Measurements from ENCODE around the gene LRRC15. TPM values are rescaled to one million over a fixed set of nuclear protein-coding genes. Genes with fewer than 3 reads are reported as not detected.

Gene LRRC15
- 1 to 10 TPM in 3 of 4 donors, under 1 TPM in 1; 0.79 to 6.7 (median 1.4) TPM for total RNA-seq

DNA sequence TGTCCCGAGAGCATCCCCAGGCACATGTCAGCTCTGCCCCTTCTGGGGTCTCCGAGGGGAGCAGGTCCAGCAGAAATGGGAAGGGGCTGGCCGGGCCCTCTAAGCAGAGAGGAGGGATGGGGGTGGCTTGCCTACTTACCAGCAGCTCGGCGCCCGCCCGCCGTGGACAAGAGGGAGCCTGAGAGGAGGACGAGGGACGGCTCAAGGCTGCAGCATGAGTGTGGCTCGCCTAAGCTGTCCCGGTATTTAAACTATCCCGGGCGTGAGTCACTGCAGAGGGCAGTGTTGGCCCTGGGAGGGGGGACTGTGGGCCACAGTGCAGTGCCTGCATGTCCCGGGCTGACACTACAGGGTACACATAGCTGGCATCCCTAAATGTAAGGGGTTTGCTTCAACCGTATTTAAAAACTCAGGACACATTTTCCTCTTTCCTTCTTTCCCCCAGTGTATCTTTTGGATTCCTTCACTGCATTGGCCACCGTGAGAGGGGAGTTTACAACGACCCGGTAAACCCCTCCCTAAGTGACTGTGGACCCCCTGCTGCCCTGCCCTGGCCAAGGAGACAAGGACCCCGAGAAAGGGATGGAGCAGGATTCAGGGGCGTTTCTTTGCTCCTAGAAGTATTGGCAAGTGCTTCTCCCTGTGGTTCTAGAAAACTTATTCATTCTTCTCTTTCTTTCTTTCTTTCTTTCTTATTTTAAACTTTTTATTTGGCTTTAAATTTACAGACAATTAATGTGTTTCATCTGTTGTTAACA is at the start of gene LRRC15:
TSS of gene LRRC15 (minus strand) at position 222 of the 758 bp plus-strand sequence. CDS start 8,700 bp downstream, outside the sequence.
- Histone ChIP-seq H3K27ac (no peak within 1 kb of the TSS), H3K4me3 (replicated peaks in 1 of 3) (no peak within 1 kb of the TSS), H3K9me3 (no peaks in the 10 kb centered on the region), H3K36me3 (no peaks in the 10 kb centered on the region), H3K27me3 (no peaks in the 10 kb centered on the region), H3K4me1 (peaks cover 0 to 7% of the 10 kb centered on the region in 2 donors)
- DNase-seq = peak; percentile 46 to 57
- TF ChIP-seq POLR2A (IDR thresholded peaks at IDR 0.05) = no peak
- TF ChIP-seq, protein P1, sequence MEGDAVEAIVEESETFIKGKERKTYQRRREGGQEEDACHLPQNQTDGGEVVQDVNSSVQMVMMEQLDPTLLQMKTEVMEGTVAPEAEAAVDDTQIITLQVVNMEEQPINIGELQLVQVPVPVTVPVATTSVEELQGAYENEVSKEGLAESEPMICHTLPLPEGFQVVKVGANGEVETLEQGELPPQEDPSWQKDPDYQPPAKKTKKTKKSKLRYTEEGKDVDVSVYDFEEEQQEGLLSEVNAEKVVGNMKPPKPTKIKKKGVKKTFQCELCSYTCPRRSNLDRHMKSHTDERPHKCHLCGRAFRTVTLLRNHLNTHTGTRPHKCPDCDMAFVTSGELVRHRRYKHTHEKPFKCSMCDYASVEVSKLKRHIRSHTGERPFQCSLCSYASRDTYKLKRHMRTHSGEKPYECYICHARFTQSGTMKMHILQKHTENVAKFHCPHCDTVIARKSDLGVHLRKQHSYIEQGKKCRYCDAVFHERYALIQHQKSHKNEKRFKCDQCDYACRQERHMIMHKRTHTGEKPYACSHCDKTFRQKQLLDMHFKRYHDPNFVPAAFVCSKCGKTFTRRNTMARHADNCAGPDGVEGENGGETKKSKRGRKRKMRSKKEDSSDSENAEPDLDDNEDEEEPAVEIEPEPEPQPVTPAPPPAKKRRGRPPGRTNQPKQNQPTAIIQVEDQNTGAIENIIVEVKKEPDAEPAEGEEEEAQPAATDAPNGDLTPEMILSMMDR (IDR thresholded peaks at IDR 0.05) = peak in 2 of 6 experiments; percentile 20 to 32
- WGBS, 2 donors = 15 to 23% methylated on average over 21 of the region's 21 CpGs
- intact Hi-C loops (cut with DNase I) = no loop called here

DNA sequence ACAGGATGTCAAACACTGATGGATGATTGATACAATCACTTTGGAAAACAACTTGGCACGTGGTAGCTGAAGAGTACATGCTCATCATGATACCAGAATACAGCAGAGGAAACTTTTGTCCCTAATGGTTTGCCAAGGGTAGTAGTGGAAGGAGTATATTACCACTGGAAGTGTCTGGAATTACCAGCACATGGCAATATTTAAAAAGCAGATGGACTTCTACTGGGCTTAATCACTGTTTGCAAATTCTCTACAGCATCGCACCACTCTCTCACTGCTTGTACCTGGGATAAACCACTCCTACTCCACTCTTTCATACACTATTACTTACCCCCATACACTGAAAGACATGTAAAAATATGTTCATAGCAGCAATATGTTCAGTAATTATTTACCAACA is 49.1 kb upstream of the LRRC15 start:
- H3K36me3 ChIP-seq = peaks cover 4 to 6% of the 10 kb centered on the region in 2 donors
- intact Hi-C loops (cut with DNase I) = no loop called here
- no peak for DNase-seq

DNA sequence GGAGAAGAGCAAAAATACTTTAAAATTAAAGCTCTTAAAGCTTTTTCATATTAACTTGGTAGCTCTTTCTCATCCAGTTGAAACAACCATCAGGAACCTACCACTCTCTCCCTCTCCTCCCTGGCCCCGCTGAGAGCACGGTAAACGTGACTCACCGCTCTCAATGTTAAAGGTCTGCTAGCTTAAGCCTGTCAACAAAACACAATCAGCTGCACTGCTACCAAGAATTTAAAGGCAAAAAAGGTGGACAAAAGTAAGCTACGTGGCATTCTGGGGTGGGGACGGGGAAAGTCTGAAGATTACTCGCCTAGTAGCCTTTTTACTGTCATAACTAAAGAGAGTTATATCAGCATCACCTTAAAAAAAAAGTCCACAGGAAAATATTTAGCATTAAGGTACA is 37.9 kb upstream of the LRRC15 start:
- TF ChIP-seq POLR2A (IDR thresholded peaks at IDR 0.05) = no peak
- TF ChIP-seq, protein P1 (IDR thresholded peaks at IDR 0.05) = no peak
- Histone ChIP-seq H3K27me3 (no peaks in the 10 kb centered on the region), H3K4me3 (replicated peaks in 1 of 3) (no peak overlapping the region), H3K9me3 (no peaks in the 10 kb centered on the region), H3K4me1 (peaks cover 13 to 40% of the 10 kb centered on the region in 2 donors), H3K27ac (peak overlapping the region; percentile 10 to 60 (median 47)), H3K36me3 (no peaks in the 10 kb centered on the region)
- intact Hi-C loops (cut with DNase I) = no loop called here
- peak; percentile 50 to 65 for DNase-seq
- WGBS, 2 donors = 80 to 81% methylated on average over 7 of the region's 7 CpGs

More for the DNA sequence above, 49.1 kb upstream of the LRRC15 start:
- Histone ChIP-seq H3K27ac (no peak overlapping the region), H3K4me1 (peaks cover 7 to 12% of the 10 kb centered on the region in 2 donors), H3K27me3 (no peaks in the 10 kb centered on the region), H3K4me3 (replicated peaks in 1 of 3) (no peak overlapping the region), H3K9me3 (no peaks in the 10 kb centered on the region)
- no peak for TF ChIP-seq POLR2A (IDR thresholded peaks at IDR 0.05)
- TF ChIP-seq, protein P1 (IDR thresholded peaks at IDR 0.05) = no peak
- 92 to 95% methylated on average over 2 of the region's 2 CpGs for WGBS, 2 donors

DNA sequence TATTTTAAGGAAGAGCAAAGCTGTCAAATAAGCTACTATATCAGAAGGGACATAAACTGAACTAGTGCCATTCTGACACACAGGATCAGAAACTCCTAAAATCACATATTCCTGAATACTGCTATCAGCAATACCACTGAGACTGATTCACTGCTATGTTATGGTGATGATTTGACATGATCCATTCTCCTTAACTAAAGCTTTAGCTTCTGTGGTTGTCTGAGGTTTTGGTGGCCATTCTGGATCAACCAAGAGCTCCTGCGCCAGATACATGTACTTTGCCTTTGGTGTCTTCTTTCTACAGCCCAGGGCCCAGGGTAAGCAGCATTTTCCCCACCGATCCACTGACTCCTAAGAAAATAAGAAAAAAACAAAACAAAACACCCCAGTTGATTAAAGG is 36.2 kb upstream of the LRRC15 start:
- WGBS, 2 donors = 74 to 81% methylated on average over 2 of the region's 2 CpGs
- Histone ChIP-seq H3K36me3 (no peaks in the 10 kb centered on the region), H3K4me3 (replicated peaks in 1 of 3) (no peak overlapping the region), H3K9me3 (no peaks in the 10 kb centered on the region), H3K4me1 (peaks cover 18 to 36% of the 10 kb centered on the region in 2 donors), H3K27me3 (no peaks in the 10 kb centered on the region), H3K27ac (peak overlapping the region; percentile 18 to 66 (median 54))
- TF ChIP-seq, protein P1 (IDR thresholded peaks at IDR 0.05) = no peak
- no peak for TF ChIP-seq POLR2A (IDR thresholded peaks at IDR 0.05)
- DNase-seq = no peak
- intact Hi-C loops (cut with DNase I) = no loop called here

All from thyroid gland (tissue), 4 donors.